Occipital lobe (tissue), 2 donors: ENCODE data around the gene SPDYE18. TPM values are rescaled to one million over a fixed set of nuclear protein-coding genes. Genes with fewer than 3 reads are reported as not detected.
"Not testable (repeated sequence)": the region's sequence is repeated elsewhere in the genome, so short reads cannot be mapped to it uniquely, and the experiment has no call there.

Source experiments
- DNase-seq: peaks from one replicate; lab custom pipeline; 2025; lab: John Stamatoyannopoulos, UW
- total RNA-seq: library from RNA; depleted of rRNA; stranded (reverse); fragments of >200 nt; gene quantifications from one replicate; pipeline ENCODE4 v1.2.3, GENCODE V29; 2014

Gene SPDYE18
- 1.4 TPM for total RNA-seq

DNA sequence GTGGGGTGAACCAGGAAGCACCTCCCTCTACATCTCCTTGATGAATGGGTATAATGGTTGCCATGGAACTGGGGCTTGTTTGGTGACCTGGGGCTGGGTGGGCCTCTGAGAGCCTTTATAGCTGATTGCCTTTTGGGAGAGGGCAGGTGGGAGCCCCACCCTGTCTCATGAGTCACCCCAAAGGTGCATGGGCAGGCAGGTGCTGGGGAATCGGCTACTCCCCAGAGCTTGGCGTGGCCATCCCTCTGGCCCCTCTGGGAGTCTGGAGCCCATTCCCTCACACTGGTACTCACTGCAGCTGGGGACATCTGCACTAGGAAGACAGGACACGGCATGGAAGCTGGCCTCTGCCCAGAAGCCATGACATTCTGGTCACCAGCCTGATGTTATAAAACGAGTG lies at the start of gene SPDYE18:
Gene SPDYE18 (minus strand): TSS at position 2 of the 400 bp plus-strand sequence. CDS start 2,046 bp downstream, outside the sequence.
- DNase-seq: not testable (repeated sequence)

- not testable (repeated sequence) for DNase-seq
Observed at GRCh38 chr7:77108362-77108761, 46.0 kb upstream of the SPDYE18 start.

DNA sequence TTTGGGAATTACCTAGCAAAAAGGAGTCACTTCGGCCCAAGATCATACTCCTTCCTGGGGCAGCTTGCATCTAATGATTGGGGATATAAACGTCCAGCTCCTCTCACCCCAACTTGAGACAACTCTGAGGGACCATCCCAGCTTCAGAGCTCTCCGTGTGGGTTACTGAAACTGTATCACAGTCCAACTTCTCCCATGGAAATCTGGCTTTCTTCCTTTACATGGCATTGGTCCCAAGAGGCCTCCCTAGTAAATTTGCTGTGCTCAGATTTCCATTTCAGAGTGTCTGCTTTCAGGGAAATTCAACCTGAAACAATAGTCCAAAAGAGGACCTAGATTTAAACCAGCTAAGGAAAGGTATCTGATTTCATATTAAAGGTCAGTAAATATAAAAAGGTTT lies 45.3 kb upstream of the SPDYE18 start:
- DNase-seq: not testable (repeated sequence)

GRCh38 chr7:77105904-77106303 lies 43.5 kb upstream of the SPDYE18 start:
- not testable (repeated sequence) for DNase-seq

DNA sequence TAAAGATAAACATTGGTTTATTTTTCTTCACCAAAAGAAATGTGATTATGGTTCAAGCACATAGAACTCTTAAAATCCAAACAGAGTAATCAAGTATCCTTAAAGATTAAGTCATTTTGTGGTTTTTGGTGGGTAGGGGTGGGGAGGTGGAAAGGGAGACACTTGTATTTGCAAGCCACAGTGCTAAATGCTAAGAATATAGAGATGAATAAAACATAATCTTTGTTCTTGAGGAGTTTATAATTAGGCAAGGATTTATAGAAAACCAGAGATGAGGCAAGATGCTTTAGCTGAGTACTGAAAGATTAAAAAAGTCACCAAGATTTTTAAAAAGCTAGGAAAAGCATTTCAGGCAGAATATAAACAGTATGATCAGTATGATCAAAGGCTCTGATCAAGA lies 40.3 kb upstream of the SPDYE18 start:
- DNase-seq: not testable (repeated sequence)

DNA sequence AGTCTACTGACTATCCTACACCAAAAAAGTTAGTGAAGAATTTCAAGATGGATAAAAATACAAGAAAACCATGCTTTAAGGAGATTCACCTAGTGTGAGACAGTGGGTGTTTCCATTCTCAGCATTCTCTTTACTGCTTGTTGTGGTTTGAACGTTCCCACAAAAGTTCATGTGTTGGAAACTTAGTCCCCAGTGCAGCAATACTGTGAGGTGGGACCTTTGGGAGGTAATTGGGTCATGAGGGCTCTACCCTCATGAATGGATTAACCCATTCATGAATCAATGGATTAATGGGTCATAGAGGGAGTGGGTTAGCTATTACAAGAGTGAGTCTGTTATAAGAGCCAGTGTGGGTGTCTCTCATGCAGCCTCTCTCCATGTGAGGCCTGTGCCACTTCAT lies 38.8 kb upstream of the SPDYE18 start:
- not testable (repeated sequence) for DNase-seq

GRCh38 chr7:77100501-77100900 lies 38.1 kb upstream of the SPDYE18 start:
- DNase-seq: not testable (repeated sequence)

GRCh38 chr7:77092301-77092700 lies 29.9 kb upstream of the SPDYE18 start:
- DNase-seq: not testable (repeated sequence)

DNA sequence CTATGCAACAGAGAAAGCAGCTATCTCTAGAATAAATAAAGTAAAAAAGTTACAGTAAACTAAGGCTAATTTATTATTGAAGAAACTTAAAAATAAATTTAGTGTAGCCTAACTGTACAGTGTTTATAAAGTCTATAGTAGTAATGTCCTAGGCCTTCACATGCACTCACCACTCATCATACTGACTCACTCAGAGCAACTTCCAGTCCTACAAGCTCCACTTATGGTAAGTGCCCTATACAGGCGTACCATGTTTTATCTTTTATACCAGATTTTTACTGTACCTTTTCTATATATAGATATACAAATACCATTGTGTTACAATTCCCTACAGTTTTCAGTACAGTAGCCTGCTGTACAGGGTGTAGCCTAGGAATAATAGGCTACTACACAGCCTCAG lies 19.8 kb upstream of the SPDYE18 start:
- DNase-seq: not testable (repeated sequence)

- DNase-seq: not testable (repeated sequence)
Observed at GRCh38 chr7:77080236-77080635, 17.9 kb upstream of the SPDYE18 start.

DNA sequence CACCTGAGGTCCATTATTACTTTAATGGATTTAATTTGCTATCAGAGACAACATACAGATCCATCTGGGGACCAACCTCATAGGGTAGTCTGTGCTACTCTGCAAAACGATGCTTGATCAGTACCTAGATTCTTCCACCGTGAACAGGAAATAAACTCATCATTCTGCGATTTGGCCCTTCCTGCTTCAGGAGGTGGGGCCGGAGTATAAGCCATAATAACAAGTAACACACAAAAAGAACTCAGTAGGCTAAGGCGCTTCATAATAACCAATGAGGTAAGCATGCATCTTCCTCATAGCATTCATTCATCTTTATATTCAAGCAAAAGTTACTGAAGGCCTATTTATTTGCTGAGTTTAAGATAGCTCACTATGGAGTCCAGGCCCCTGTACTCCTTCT lies 17.3 kb upstream of the SPDYE18 start:
- DNase-seq: not testable (repeated sequence)

- DNase-seq: not testable (repeated sequence)
Observed at GRCh38 chr7:77079112-77079511, 16.8 kb upstream of the SPDYE18 start.

DNA sequence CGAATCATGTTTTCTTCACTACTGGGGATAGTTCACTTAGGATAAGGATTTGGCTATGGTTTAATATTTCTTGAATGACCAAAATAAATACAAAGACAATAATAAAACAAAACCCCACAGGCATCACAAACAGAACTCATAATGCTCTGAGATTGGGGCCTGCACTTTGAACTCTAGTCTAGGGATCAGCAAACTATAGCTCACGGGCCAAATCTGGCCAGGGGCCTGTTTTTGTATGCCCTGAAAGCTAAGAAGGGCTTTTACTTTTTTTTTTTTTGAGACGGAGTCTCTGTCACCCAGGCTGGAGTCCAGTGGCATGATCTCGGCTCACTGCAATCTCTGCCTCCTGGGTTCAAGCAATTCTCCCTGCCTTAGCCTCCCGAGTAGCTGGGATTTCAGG lies 14.7 kb upstream of the SPDYE18 start:
- DNase-seq: not testable (repeated sequence)

DNA sequence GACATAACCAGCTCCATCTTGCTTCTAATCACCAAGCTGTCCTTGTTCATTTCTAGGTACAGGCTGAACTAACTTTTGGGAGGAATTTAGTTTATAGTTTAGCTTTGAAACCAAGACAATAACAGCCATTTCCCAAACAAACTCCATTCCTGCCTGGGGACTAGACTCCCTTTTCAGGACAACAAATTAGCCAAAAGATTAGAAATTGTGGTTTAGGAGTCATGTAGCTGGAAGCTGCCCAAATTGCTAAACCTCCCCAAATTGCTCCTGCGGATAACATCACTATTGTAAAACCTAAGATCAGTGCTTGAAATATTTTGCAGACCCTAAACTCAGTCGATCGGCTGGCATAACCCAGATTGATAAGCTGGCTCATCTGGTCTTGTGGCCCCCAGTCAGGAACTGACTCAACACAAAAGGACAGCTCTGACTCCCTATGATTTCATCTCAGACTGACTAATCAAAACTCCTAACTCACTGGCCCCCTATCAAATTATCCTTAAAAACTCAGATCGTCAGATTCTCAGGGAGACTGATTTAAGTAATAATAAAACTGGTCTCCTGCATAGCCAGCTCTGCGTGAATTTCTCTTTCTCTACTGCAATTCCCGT lies 12.5 kb upstream of the SPDYE18 start:
- DNase-seq: not testable (repeated sequence)

DNA sequence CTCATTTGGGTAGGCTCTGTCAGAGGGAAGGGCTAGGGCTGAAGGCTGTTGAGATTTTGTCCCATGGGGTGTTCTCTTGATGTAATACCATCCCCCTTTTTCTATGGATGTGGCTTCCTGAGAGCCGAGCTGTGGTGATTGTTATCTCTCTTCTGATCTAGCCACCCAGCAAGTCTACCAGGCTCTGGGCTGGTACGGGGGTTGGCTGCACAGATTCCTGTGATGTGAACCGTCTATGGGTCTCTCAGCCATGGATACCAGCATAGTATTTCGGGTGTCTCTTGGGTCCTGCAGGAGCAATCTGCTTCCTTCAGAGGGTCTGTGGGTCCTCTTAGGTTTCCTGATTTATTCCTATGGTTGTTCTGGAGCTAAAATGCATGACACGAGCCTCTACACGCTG lies 8.8 kb upstream of the SPDYE18 start:
- DNase-seq: not testable (repeated sequence)

DNA sequence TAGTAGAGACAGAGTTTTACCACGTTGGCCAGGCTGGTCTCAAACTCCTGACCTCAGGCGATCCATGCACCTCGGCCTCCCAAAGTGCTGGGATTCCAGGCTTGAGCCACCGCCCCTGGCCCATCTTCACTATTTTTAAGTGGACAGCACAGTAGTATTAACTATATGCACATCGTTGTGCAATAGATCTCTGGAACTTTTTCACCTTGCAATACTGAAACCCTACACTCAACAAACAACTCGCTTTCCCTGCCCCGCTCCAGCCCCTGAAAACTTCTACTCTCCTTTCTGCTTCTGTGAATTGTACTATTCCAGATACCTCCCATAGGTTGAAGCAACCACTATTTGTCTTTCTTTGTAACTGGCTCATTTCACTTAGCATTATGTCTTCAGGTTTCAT lies 3.5 kb upstream of the SPDYE18 start:
- not testable (repeated sequence) for DNase-seq

GRCh38 chr7:77063732-77064131 lies 1.4 kb upstream of the SPDYE18 start:
- DNase-seq: not testable (repeated sequence)

DNA sequence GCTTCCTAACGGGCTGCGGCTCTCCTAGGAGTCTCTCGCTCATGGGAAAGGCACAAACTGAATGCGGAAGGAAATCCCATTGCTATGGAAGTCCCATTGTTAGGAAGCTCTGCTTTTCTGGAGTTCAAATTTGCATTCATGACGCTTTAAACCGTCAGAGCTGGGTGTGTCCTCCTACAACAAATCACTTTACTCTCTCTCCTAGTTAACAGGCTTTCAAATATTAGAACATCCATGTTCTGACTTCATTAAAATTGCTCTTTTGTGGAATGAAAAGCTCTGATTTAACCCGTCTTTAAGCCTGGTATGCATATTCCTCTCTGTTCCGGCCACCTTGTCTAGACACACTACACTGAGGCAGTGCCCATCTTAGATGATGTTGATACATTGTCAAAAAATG lies 30.1 kb downstream of the SPDYE18 start, which contains the start of gene SPDYE17:
Gene SPDYE17 (minus strand): TSS at position 101 of the 400 bp plus-strand sequence. CDS start 1,791 bp downstream, outside the sequence.
- DNase-seq: not testable (repeated sequence)

DNA sequence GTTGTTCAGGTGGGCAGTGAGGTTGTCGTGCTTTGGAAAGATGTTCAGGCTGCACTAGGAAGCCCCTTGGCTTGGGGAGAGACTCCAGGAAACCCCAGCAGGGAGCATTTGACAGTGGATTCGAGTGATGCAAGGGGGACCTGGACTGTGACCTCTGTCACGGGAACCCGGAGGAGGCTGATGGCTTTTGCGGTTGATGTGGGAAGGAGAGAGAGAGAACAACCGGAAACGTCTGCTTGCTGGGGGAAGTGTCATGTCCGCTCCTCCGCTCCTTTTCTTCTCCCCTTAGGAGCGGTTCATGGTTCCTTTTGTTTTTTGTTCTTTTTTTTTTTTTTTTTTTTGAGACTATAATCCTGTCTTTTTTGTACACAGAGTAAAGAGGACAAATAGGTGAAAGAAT lies 36.0 kb downstream of the SPDYE18 start:
- not testable (repeated sequence) for DNase-seq

- not testable (repeated sequence) for DNase-seq
Observed at GRCh38 chr7:77010074-77010680, 52.2 kb downstream of the SPDYE18 start.

- DNase-seq: not testable (repeated sequence)
Observed at GRCh38 chr7:77008000-77008399, 54.4 kb downstream of the SPDYE18 start.

DNA sequence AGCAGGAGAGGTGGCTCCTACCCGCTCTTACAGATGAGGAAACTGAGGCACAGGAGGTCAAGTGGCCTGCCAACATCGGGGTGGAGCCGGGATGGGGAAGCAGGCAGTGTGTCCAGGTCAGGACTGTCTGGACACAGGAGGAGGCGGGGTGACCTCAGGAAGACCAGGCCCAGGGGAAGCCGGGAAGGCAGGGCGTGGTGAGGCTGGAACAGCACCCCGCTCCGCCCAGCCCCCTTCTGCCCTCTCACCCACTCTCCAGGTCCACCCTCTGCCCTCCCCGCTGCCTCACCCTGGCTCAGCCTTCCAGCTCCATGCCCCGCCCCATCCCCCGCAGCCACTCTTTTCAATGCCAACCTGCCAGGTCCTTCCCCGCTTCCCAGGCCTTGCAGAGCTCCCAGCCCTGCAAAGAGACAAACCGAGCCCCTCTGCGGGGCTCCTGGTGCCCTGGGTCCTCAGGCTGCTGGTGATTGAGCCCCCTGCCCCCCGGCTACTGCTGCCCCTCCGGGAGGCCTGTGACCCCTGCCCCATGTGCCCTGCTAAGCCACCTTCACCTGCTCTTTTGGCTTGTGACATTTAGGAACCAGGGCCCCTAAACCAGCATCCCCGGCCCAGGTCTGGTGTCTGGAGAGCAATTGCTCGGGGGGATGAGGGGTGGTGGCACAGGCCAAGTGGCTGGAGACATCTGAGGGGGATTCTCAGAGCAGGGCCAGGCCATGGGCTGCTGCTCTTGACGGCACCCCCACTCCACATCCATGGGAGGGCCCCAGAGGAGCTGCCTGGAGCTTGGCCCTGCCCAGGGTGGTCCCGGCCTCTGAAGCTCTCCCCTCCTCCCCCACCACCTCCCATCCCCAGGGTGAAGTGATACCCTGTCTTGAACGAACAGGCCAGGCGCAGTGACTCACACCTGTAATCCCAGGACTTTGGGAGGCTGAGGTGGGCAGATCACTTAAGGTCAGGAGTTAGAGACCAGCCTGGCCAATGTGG lies 55.9 kb downstream of the SPDYE18 start:
- not testable (repeated sequence) for DNase-seq
